Spinal cord (tissue), 10 donors: ENCODE measurements around the gene DYNLT5. TPM values are rescaled to one million over a fixed set of nuclear protein-coding genes. Genes with fewer than 3 reads are reported as not detected.
"Not testable (repeated sequence)": the region's sequence is repeated elsewhere in the genome, so short reads cannot be mapped to it uniquely, and the experiment has no call there.

Source experiments
- DNase-seq, 6 donors: peaks; one replicate each; pipeline versions ENCODE4 v3.0.0 to v3.0.0-alpha.2; 2013 to 2015; ENCODE audit warnings: low spot score in 6 of 6, low read depth in 4 of 6
- H3K27ac ChIP-seq: one replicate; pipeline ENCODE4 v1.5.1; 2013; ENCODE audit warnings: low read depth, low read length, control low read depth
- H3K27me3 ChIP-seq: one replicate; pipeline ENCODE4 v1.6.1; 2013; ENCODE audit warnings: low read length; ENCODE audit not compliant: control insufficient read depth, insufficient read depth
- H3K36me3 ChIP-seq: one replicate; pipeline ENCODE4 v1.6.1; 2013; ENCODE audit warnings: low read length; ENCODE audit not compliant: control insufficient read depth, insufficient read depth
- H3K4me1 ChIP-seq: one replicate; pipeline ENCODE4 v1.6.1; 2013; ENCODE audit warnings: low read length; ENCODE audit not compliant: control insufficient read depth, insufficient read depth
- H3K4me3 ChIP-seq: one replicate; pipeline ENCODE4 v1.5.1; 2013; ENCODE audit warnings: low read depth, low read length, control low read depth
- H3K9me3 ChIP-seq: one replicate; pipeline ENCODE4 v1.6.1; 2013; ENCODE audit warnings: low read length; ENCODE audit not compliant: control insufficient read depth, insufficient read depth
- WGBS: methylation state at CpG from one replicate; pipeline ENCODE4 v1.1.5; 2013; ENCODE audit warnings: missing lambda C conversion rate; ENCODE audit not compliant: insufficient coverage; 5-methylcytosine and 5-hydroxymethylcytosine counted together
- long read RNA-seq, 4 donors: transcript quantifications; one replicate each; lab custom pipeline, GENCODE V29; 2026
- polyA plus RNA-seq, 2 donors: library from polyadenylated mRNA; unstranded; fragments of 120-200 nt; gene quantifications; one replicate each; pipeline ENCODE4 v1.2.1, GENCODE V29; 2013; ENCODE audit not compliant: insufficient read length in 2 of 2
- total RNA-seq, 2 donors: library from RNA; depleted of rRNA in 1 of 2; stranded (reverse); fragments of 120-200 nt in 1 of 2; fragments of >200 nt in 1 of 2; gene quantifications; one replicate each; pipeline versions ENCODE4 v1.2.3 to v1.2.4, GENCODE V29; 2013 to 2014
- donor health status: healthy.

Gene DYNLT5
- total RNA-seq (10 to 100 TPM; 25.4 to 36.1 TPM), polyA plus RNA-seq (10 to 100 TPM; 29.7 to 43.3 TPM)
- long read RNA-seq, donor 1, transcript TCTEX1D1-203 (2 exons, 819 nt): major isoform, 5 of 21 reads
- long read RNA-seq, donor 1, transcript TCTEX1D1-205 (3 exons, 758 nt): major isoform, 5 of 21 reads
- long read RNA-seq, donor 1, transcript TCTEX1D1-201 (5 exons, 2,001 nt): major isoform, 5 of 21 reads
- long read RNA-seq, donor 1, partial matches to known transcripts: 0 of 21 reads
- long read RNA-seq, donor 1, other reads (novel, unspliced or antisense): 6 of 21 reads
- long read RNA-seq, donor 2, transcript TCTEX1D1-201 (5 exons, 2,001 nt): major isoform, 6 of 11 reads
- long read RNA-seq, donor 2, partial matches to known transcripts: 0 of 11 reads
- long read RNA-seq, donor 2, other reads (novel, unspliced or antisense): 0 of 11 reads
- long read RNA-seq, donor 3, partial matches to known transcripts: 0 of 7 reads
- long read RNA-seq, donor 3, other reads (novel, unspliced or antisense): 0 of 7 reads
- long read RNA-seq, donor 4, partial matches to known transcripts: 0 of 2 reads
- long read RNA-seq, donor 4, other reads (novel, unspliced or antisense): 0 of 2 reads

- H3K27ac ChIP-seq: no peak within 1 kb of the TSS
- DNase-seq: peak in 4 of 6 donors; percentile 35 to 80 (median 52)
Observed at GRCh38 chr1:66752000-66752592, at the start of gene DYNLT5. DYNLT5 (plus strand) TSS chr1:66752459; CDS start chr1:66754659, 2,200 bp downstream.

GRCh38 chr1:66704177-66704875, 47.9 kb upstream of the DYNLT5 start:
- DNase-seq: peak in 1 of 6 donors; percentile 32
- Histone ChIP-seq H3K9me3 (no peaks in the 10 kb centered on the region), H3K36me3 (no peaks in the 10 kb centered on the region), H3K4me3 (no peak overlapping the region), H3K27ac (no peak overlapping the region), H3K27me3 (no peaks in the 10 kb centered on the region), H3K4me1 (no peaks in the 10 kb centered on the region)
- 17% methylated on average over 2 of the region's 4 CpGs for WGBS

More at GRCh38 chr1:66752000-66752592, at the start of gene DYNLT5:
- H3K4me1 ChIP-seq: peaks cover 13% of the 10 kb centered on the region
- H3K4me3 ChIP-seq: peak within 1 kb of the TSS; percentile 55
- WGBS: 3% methylated on average over 32 of the region's 35 CpGs
- H3K36me3 ChIP-seq: no peaks in the 10 kb centered on the region
- H3K27me3 ChIP-seq: peaks cover 3% of the 10 kb centered on the region
- no peaks in the 10 kb centered on the region for H3K9me3 ChIP-seq

- H3K27ac ChIP-seq: no peak overlapping the region
Observed at GRCh38 chr1:66705110-66705509, 47.1 kb upstream of the DYNLT5 start.

GRCh38 chr1:66711420-66711819, 40.8 kb upstream of the DYNLT5 start:
- DNase-seq: no peak
- Histone ChIP-seq H3K27ac (no peak overlapping the region), H3K9me3 (no peaks in the 10 kb centered on the region), H3K4me3 (no peak overlapping the region), H3K27me3 (no peaks in the 10 kb centered on the region), H3K36me3 (no peaks in the 10 kb centered on the region), H3K4me1 (no peaks in the 10 kb centered on the region)
- WGBS: 17% methylated on average over 2 of the region's 2 CpGs

More at GRCh38 chr1:66705110-66705509, 47.1 kb upstream of the DYNLT5 start:
- no peaks in the 10 kb centered on the region for H3K9me3 ChIP-seq
- DNase-seq: peak in 2 of 6 donors; percentile 16 to 49
- WGBS: 56% methylated on average over 1 of the region's 5 CpGs
- no peaks in the 10 kb centered on the region for H3K36me3 ChIP-seq
- H3K27me3 ChIP-seq: no peaks in the 10 kb centered on the region
- no peaks in the 10 kb centered on the region for H3K4me1 ChIP-seq
- H3K4me3 ChIP-seq: no peak overlapping the region

- WGBS: 40% methylated on average over 1 of the region's 2 CpGs
- DNase-seq: no peak
- no peaks in the 10 kb centered on the region for H3K27me3 ChIP-seq
Observed at GRCh38 chr1:66712839-66713238, 39.4 kb upstream of the DYNLT5 start.

GRCh38 chr1:66723985-66724384, 28.3 kb upstream of the DYNLT5 start:
- no peaks in the 10 kb centered on the region for H3K4me1 ChIP-seq
- no peak overlapping the region for H3K27ac ChIP-seq
- H3K36me3 ChIP-seq: peaks cover 4% of the 10 kb centered on the region
- no peak for DNase-seq
- no peak overlapping the region for H3K4me3 ChIP-seq
- H3K9me3 ChIP-seq: no peaks in the 10 kb centered on the region
- H3K27me3 ChIP-seq: no peaks in the 10 kb centered on the region

More at GRCh38 chr1:66712839-66713238, 39.4 kb upstream of the DYNLT5 start:
- Histone ChIP-seq H3K4me3 (no peak overlapping the region), H3K9me3 (no peaks in the 10 kb centered on the region), H3K27ac (no peak overlapping the region), H3K4me1 (no peaks in the 10 kb centered on the region), H3K36me3 (no peaks in the 10 kb centered on the region)

GRCh38 chr1:66725885-66726665, 26.2 kb upstream of the DYNLT5 start:
- Histone ChIP-seq H3K4me3 (no peak overlapping the region), H3K27me3 (no peaks in the 10 kb centered on the region), H3K9me3 (no peaks in the 10 kb centered on the region), H3K27ac (no peak overlapping the region), H3K36me3 (no peaks in the 10 kb centered on the region), H3K4me1 (no peaks in the 10 kb centered on the region)
- peak; percentile 36 to 90 (median 54) for DNase-seq
- 80% methylated on average over 1 of the region's 9 CpGs for WGBS

- no peak for DNase-seq
- H3K36me3 ChIP-seq: no peaks in the 10 kb centered on the region
- no peaks in the 10 kb centered on the region for H3K4me1 ChIP-seq
- H3K27ac ChIP-seq: no peak overlapping the region
- no peak overlapping the region for H3K4me3 ChIP-seq
- no CpG with 5 or more reads among the region's 2 CpGs for WGBS
- H3K27me3 ChIP-seq: no peaks in the 10 kb centered on the region
- H3K9me3 ChIP-seq: no peaks in the 10 kb centered on the region
Observed at GRCh38 chr1:66728021-66728420, 24.2 kb upstream of the DYNLT5 start.

GRCh38 chr1:66728716-66729115, 23.5 kb upstream of the DYNLT5 start:
- H3K36me3 ChIP-seq, DNase-seq, H3K4me3 ChIP-seq, H3K27ac ChIP-seq, H3K4me1 ChIP-seq, H3K27me3 ChIP-seq, H3K9me3 ChIP-seq: not testable (repeated sequence)
